ENCODE measurements around the gene ARL14EP.

The ARL14EP gene

DNA sequence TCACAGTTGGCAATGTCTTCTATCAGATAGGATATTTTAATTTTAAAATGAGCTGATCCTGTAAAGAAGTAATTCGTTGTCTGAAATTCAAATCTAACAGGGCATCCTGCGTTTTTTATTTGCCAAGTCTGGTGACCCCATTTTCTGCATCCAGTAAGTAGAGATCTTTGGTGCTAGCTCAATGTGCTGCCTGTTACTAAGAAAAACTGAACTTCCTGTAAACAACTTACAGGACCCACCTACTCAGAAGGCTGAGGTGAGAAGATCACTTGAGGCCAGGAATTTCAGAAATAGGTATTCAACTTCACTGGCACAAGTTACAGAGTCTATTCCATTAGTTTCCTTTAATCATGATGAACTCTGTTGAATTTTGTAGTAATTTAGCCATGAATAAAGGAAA lies 4.0 kb downstream of the ARL14EP start:
- Histone ChIP-seq H4K20me1 (ENCODE audit: insufficient read depth, low read length) (no peaks in the 10 kb centered on the region), H3K9me3 (ENCODE audit: low read length) (no peaks in the 10 kb centered on the region), H3K79me2 (ENCODE audit: insufficient read depth, low read length) (peaks cover 85% of the 10 kb centered on the region), H3K36me3 (ENCODE audit: insufficient read depth, low read length) (peaks cover 58% of the 10 kb centered on the region), H3K4me3 (ENCODE audit: low read depth, low read length, poor library complexity, severe bottlenecking) (peak overlapping the region; percentile 48), H3K9me2 (ENCODE audit: low read depth, low read length) (no peaks in the 10 kb centered on the region), H3K27me3 (ENCODE audit: insufficient read depth, low read length) (no peaks in the 10 kb centered on the region), H3K4me2 (ENCODE audit: low read length) (peak overlapping the region; percentile 98), H3K9ac (ENCODE audit: low read length) (peak overlapping the region; percentile 31), H2AFZ (ENCODE audit: low read length) (no peak overlapping the region), H3K4me1 (ENCODE audit: insufficient read depth, low read length, severe bottlenecking) (peaks cover 55% of the 10 kb centered on the region), H3K27ac (ENCODE audit: low read depth, low read length, poor library complexity, severe bottlenecking) (peak overlapping the region; percentile 86), H3F3A (ENCODE audit: insufficient read depth, low read length) (no peaks in the 10 kb centered on the region)
- TF ChIP-seq EZH2 (IDR thresholded peaks at IDR 0.05; ENCODE audit: borderline replicate concordance, low read length): no peak
- TF ChIP-seq, protein P1, sequence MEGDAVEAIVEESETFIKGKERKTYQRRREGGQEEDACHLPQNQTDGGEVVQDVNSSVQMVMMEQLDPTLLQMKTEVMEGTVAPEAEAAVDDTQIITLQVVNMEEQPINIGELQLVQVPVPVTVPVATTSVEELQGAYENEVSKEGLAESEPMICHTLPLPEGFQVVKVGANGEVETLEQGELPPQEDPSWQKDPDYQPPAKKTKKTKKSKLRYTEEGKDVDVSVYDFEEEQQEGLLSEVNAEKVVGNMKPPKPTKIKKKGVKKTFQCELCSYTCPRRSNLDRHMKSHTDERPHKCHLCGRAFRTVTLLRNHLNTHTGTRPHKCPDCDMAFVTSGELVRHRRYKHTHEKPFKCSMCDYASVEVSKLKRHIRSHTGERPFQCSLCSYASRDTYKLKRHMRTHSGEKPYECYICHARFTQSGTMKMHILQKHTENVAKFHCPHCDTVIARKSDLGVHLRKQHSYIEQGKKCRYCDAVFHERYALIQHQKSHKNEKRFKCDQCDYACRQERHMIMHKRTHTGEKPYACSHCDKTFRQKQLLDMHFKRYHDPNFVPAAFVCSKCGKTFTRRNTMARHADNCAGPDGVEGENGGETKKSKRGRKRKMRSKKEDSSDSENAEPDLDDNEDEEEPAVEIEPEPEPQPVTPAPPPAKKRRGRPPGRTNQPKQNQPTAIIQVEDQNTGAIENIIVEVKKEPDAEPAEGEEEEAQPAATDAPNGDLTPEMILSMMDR (IDR thresholded peaks at IDR 0.05; ENCODE audit: low read length): no peak

DNA sequence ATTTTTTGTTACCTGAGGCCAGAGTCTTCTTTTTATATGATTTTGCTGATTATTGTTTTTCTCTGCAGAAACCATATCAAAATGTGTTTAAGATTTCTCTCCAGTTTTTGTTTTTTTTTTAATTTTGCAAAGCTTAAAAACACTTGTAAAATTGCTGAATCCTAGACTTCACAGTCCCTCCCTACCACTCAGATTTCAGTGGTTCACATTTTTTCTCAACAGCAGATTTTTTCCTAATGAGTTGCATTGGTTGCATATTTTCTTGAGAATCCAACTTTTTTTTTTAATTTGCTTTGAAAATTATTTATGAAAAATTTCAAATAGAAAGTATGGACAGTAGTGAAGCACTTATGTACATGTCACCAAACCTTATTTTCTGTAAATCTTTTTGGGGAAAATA lies 5.8 kb downstream of the ARL14EP start:
- no peak for TF ChIP-seq EZH2 (IDR thresholded peaks at IDR 0.05; ENCODE audit: borderline replicate concordance, low read length)
- TF ChIP-seq, protein P1 (IDR thresholded peaks at IDR 0.05; ENCODE audit: low read length): no peak
- no peaks in the 10 kb centered on the region for H3F3A ChIP-seq (ENCODE audit: insufficient read depth, low read length)
- no peak overlapping the region for H3K9ac ChIP-seq (ENCODE audit: low read length)
- H3K9me3 ChIP-seq (ENCODE audit: low read length): no peaks in the 10 kb centered on the region
- H3K79me2 ChIP-seq (ENCODE audit: insufficient read depth, low read length): peaks cover 80% of the 10 kb centered on the region
- peaks cover 47% of the 10 kb centered on the region for H3K4me1 ChIP-seq (ENCODE audit: insufficient read depth, low read length, severe bottlenecking)
- H4K20me1 ChIP-seq (ENCODE audit: insufficient read depth, low read length): no peaks in the 10 kb centered on the region
- no peak overlapping the region for H3K27ac ChIP-seq (ENCODE audit: low read depth, low read length, poor library complexity, severe bottlenecking)
- H3K4me2 ChIP-seq (ENCODE audit: low read length): no peak overlapping the region
- no peaks in the 10 kb centered on the region for H3K9me2 ChIP-seq (ENCODE audit: low read depth, low read length)
- no peaks in the 10 kb centered on the region for H3K27me3 ChIP-seq (ENCODE audit: insufficient read depth, low read length)
- peaks cover 76% of the 10 kb centered on the region for H3K36me3 ChIP-seq (ENCODE audit: insufficient read depth, low read length)
- H3K4me3 ChIP-seq (ENCODE audit: low read depth, low read length, poor library complexity, severe bottlenecking): no peak overlapping the region
- H2AFZ ChIP-seq (ENCODE audit: low read length): no peak overlapping the region

DNA sequence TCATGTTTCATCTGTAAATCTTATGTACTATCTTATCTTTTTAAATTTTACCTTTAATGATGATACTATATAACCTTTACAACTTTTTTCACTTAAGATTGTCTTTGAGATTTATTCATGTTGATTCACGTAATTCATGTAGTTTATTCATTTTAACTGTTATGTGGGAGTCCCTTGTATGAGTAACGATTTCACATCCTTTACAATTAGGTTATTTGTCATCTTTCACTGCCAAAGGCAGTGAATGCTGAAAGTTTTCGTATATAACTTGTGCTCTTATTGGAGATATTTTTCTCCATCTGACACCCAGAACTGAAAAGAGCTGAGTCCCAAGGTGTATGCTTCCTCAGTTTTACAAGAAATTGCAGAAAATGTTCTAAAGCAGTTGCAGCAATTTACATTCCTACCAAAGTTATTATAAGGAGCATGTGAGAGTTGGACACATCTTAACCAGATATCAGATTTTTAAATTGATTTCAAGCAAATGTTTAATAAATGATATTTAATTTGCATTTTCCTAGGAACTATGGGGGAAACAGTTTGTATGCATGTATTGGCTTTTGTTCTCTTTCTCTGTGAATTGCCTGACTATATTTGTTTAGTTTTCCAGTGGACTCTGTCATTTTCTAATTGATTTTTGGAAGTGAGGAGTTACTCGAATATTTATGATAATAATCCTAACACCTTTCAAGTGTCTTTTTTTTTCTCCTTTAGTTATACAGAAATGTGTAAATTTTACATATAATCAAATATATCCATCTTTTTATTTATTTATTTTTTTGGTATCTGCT lies 6.4 kb downstream of the ARL14EP start:
- Histone ChIP-seq H3K9ac (ENCODE audit: low read length) (peak overlapping the region; percentile 18; the same call in 1 of the 2 replicates), H3K4me1 (ENCODE audit: insufficient read depth, low read length, severe bottlenecking) (peaks cover 46% of the 10 kb centered on the region), H3K9me2 (ENCODE audit: low read depth, low read length) (no peaks in the 10 kb centered on the region), H3K4me2 (ENCODE audit: low read length) (no peak overlapping the region; the same call in 1 of the 2 replicates), H3K27me3 (ENCODE audit: insufficient read depth, low read length) (no peaks in the 10 kb centered on the region), H4K20me1 (ENCODE audit: insufficient read depth, low read length) (no peaks in the 10 kb centered on the region), H3K79me2 (ENCODE audit: insufficient read depth, low read length) (peaks cover 73% of the 10 kb centered on the region), H3K27ac (ENCODE audit: low read depth, low read length, poor library complexity, severe bottlenecking) (no peak overlapping the region), H3K36me3 (ENCODE audit: insufficient read depth, low read length) (peaks cover 82% of the 10 kb centered on the region), H2AFZ (ENCODE audit: low read length) (no peak overlapping the region), H3F3A (ENCODE audit: insufficient read depth, low read length) (no peaks in the 10 kb centered on the region), H3K9me3 (ENCODE audit: low read length) (no peaks in the 10 kb centered on the region), H3K4me3 (ENCODE audit: low read depth, low read length, poor library complexity, severe bottlenecking) (no peak overlapping the region)
- TF ChIP-seq, protein P1 (IDR thresholded peaks at IDR 0.05; ENCODE audit: low read length): no peak
- no peak for TF ChIP-seq EZH2 (IDR thresholded peaks at IDR 0.05; ENCODE audit: borderline replicate concordance, low read length)

Measured in OCI-LY1 (cell line).